HepG2 (cell line): ENCODE data around the gene PAQR7. TPM values are rescaled to one million over a fixed set of nuclear protein-coding genes. Genes with fewer than 3 reads are reported as not detected.

Source experiments
- ATAC-seq: fragments of 200-7000 bp; cut with Tn5 transposase; 3 replicates; pipeline ENCODE4 v1.9.1; 2020; ENCODE audit warnings: mild to moderate bottlenecking, moderate library complexity
- BruUV-seq: library from RNA; stranded (reverse); fragments of 400-500 nt; replicated peaks from 2 replicates; lab custom pipeline; 2021; lab: Mats Ljungman, UMichigan
- CTCF ChIA-PET: fragments of 300-600 bp; formaldehyde crosslinking; extraction: SDS; loops from one replicate; lab custom pipeline; 2021; ENCODE audit warnings: low total read pairs, inconsistent platforms, low intra/inter-chr PET ratio; lab: Yijun Ruan, JAX
- POLR2A ChIA-PET: fragments of 350-600 bp; sonication (Branson Sonifier 250); formaldehyde crosslinking; loops from one replicate; lab custom pipeline; 2020; ENCODE audit warnings: antibody characterized with exemption, inconsistent platforms; lab: Yijun Ruan, JAX
- DNase-seq: peaks from one replicate; pipeline ENCODE4 v3.0.0-alpha.2; 2015; ENCODE audit warnings: low spot score
- FAIRE-seq: peaks from 3 replicates; lab custom pipeline; 2011; peaks lifted over from hg19 to GRCh38; lab: Jason Lieb, UNC
- H2AFZ ChIP-seq: one replicate; pipeline ENCODE4 v1.6.1; 2011; ENCODE audit warnings: low read length, inconsistent platforms
- H3K27ac ChIP-seq: fragments of 300-600 bp; 3 replicates; pipeline ENCODE4 v1.8.0; 2011; ENCODE audit warnings: mixed run types, mild to moderate bottlenecking, mixed read lengths, low read length, inconsistent platforms; ENCODE audit not compliant: insufficient read depth; ENCODE audit errors: extremely low read length
- H3K27me3 ChIP-seq, 2 experiments: fragments of 200-600 bp in 1 of 2; 2 replicates in 1 of 2; 3 replicates in 1 of 2; pipeline versions ENCODE4 v1.6.0 to v1.8.0; 2011; ENCODE audit warnings: low read length in 2 of 2, mild to moderate bottlenecking in 2 of 2, moderate library complexity in 2 of 2, inconsistent platforms in 1 of 2; ENCODE audit not compliant: insufficient read depth in 2 of 2, control insufficient read depth in 1 of 2
- H3K36me3 ChIP-seq, 2 experiments: fragments of 200-600 bp in 1 of 2; replicated peaks in 1 of 2; 2 replicates in 1 of 2; 3 replicates in 1 of 2; pipeline versions ENCODE4 v1.5.1 to v1.8.0; 2011; ENCODE audit warnings: low read length in 2 of 2, inconsistent platforms in 1 of 2; ENCODE audit not compliant: insufficient read depth in 2 of 2, control insufficient read depth in 1 of 2
- H3K4me1 ChIP-seq: 2 replicates; pipeline ENCODE4 v1.5.1; 2012; ENCODE audit warnings: low read length, inconsistent platforms; ENCODE audit not compliant: insufficient read depth
- H3K4me2 ChIP-seq: 2 replicates; pipeline ENCODE4 v1.6.0; 2011; ENCODE audit warnings: low read depth, low read length, inconsistent platforms
- H3K4me3 ChIP-seq, 3 experiments: fragments of 200-600 bp in 1 of 3; sonication (generic), shearing (Covaris generic) in 1 of 3; replicated peaks in 1 of 3; 2 replicates each; pipeline ENCODE4 v1.5.1; 2011 to 2016; ENCODE audit warnings: low read length in 3 of 3, inconsistent platforms in 2 of 3, low read depth in 2 of 3, mild to moderate bottlenecking in 2 of 3, control low read depth in 1 of 3, mixed read lengths in 1 of 3; ENCODE audit not compliant: insufficient read depth in 1 of 3
- H3K79me2 ChIP-seq: one replicate; pipeline ENCODE4 v1.6.1; 2011; ENCODE audit warnings: low read length, inconsistent platforms; ENCODE audit not compliant: insufficient read depth
- H3K9ac ChIP-seq: 2 replicates; pipeline ENCODE4 v1.6.0; 2011; ENCODE audit warnings: mild to moderate bottlenecking, low read depth, low read length, inconsistent platforms; ENCODE audit not compliant: insufficient read depth
- H3K9me3 ChIP-seq: 2 replicates; pipeline ENCODE4 v1.5.1; 2012; ENCODE audit warnings: mild to moderate bottlenecking, low read length
- H4K20me1 ChIP-seq: 2 replicates; pipeline ENCODE4 v1.6.0; 2011; ENCODE audit warnings: inconsistent platforms, mild to moderate bottlenecking, low read length, moderate library complexity; ENCODE audit not compliant: insufficient read depth
- ELK4 ChIP-seq: sonication (generic); formaldehyde crosslinking; IDR thresholded peaks from 2 replicates; pipeline ENCODE4 v1.9.0; 2021; ENCODE audit warnings: missing genetic modification reagents, borderline replicate concordance
- HOMEZ ChIP-seq: IDR thresholded peaks from 2 replicates; pipeline ENCODE4 v1.6.1; 2016; ENCODE audit warnings: low read depth
- KDM3A ChIP-seq: IDR thresholded peaks from 2 replicates; pipeline ENCODE4 v1.6.1; 2018; ENCODE audit warnings: low read depth, missing compliant biosample characterization
- ZNF382 ChIP-seq: sonication (generic); formaldehyde crosslinking; IDR thresholded peaks from 2 replicates; pipeline ENCODE4 v1.5.0; 2020; ENCODE audit warnings: missing genetic modification reagents, mild to moderate bottlenecking, borderline replicate concordance
- ZNF569 ChIP-seq: sonication (generic); formaldehyde crosslinking; IDR thresholded peaks from 2 replicates; pipeline ENCODE4 v1.5.0; 2020; ENCODE audit warnings: mild to moderate bottlenecking, missing genetic modification reagents, moderate library complexity, borderline replicate concordance
- ZNF710 ChIP-seq: sonication (generic); formaldehyde crosslinking; IDR thresholded peaks from 2 replicates; pipeline ENCODE4 v1.5.0; 2020; ENCODE audit warnings: mild to moderate bottlenecking, missing genetic modification reagents, borderline replicate concordance
- ZNF770 ChIP-seq: sonication (generic); formaldehyde crosslinking; IDR thresholded peaks from 2 replicates; pipeline ENCODE4 v1.5.0; 2020; ENCODE audit warnings: mild to moderate bottlenecking, missing genetic modification reagents
- WGBS: methylation state at CpG from one replicate; pipeline ENCODE4 v1.1.6; 2017; ENCODE audit warnings: low lambda C conversion rate; 5-methylcytosine and 5-hydroxymethylcytosine counted together
- in situ Hi-C: cut with HindIII; loops from 2 replicates; pipeline ENCODE4 v1.10.0; 2017; ENCODE audit warnings: low pct_unique_long_range_greater_than_20kb; ENCODE audit not compliant: extremely low pct_ligation_motif_present
- intact Hi-C: fragments of 100-400 bp; cut with micrococcal nuclease; formaldehyde crosslinking; loops from one replicate; pipeline ENCODE4 v1.10.0; 2022; ENCODE audit not compliant: unreplicated experiment
- polyA plus RNA-seq, 8 experiments: library from polyadenylated mRNA; depleted of rRNA in 3 of 8; stranded (reverse) in 7 of 8; unstranded in 1 of 8; fragments of >200 nt; fragmentation: Illumina TruSeq in 4 of 8; extraction: Trizol in 4 of 8; gene quantifications; 2 replicates each; pipeline versions ENCODE4 v1.2.1 to v1.2.3, GENCODE V29; 2011 to 2016; ENCODE audit warnings: low read depth in 4 of 8, missing spikeins in 1 of 8, mixed read lengths in 1 of 8; ENCODE audit not compliant: insufficient read depth in 1 of 8
- total RNA-seq, 5 experiments: library from RNA; depleted of rRNA; stranded (reverse); fragments of >200 nt; fragmentation: Illumina TruSeq; extraction: Trizol; gene quantifications; 2 replicates each; pipeline ENCODE4 v1.2.3, GENCODE V29; 2016; ENCODE audit warnings: low read depth in 1 of 5

The PAQR7 gene
- total and polyA plus RNA-seq, 2 of the 13 experiments (the other 11 are each of a cell fraction or from before 2014, with no cell fraction given): 13.2 to 16.6 TPM

- in situ Hi-C loops: no loop called here
- no peak for FAIRE-seq
Observed at GRCh38 chr1:25831569-25832196, 43.8 kb downstream of the PAQR7 start.

More at GRCh38 chr1:25831569-25832196, 43.8 kb downstream of the PAQR7 start:
- WGBS: 75% methylated on average over 5 of the region's 5 CpGs
- BruUV-seq: no TSS peak
- intact Hi-C loops: no loop called here
- H3K36me3 ChIP-seq: peaks cover 33 to 82% of the 10 kb centered on the region in 2 experiments
- ATAC-seq (no peak), DNase-seq (no peak)
- POLR2A ChIA-PET: interaction anchor here (1.1 kb wide), 1 partner anchor 166 kb away, joined by 3 read pairs; the partner anchor contains the start of gene PAFAH2
- H3K27ac ChIP-seq: no peak overlapping the region
- no peak overlapping the region for H3K4me2 ChIP-seq
- H3K9ac ChIP-seq: no peak overlapping the region
- TF ChIP-seq ZNF382 (CRISPR knock-in tag) (no peak), HOMEZ (no peak), ELK4 (CRISPR knock-in tag) (no peak), ZNF770 (CRISPR knock-in tag) (no peak), ZNF569 (CRISPR knock-in tag) (no peak), KDM3A (CRISPR knock-in tag) (no peak), ZNF710 (CRISPR knock-in tag) (no peak)
- TF ChIP-seq, all 625 proteins: peak for 0
- Histone ChIP-seq H3K27me3 (no peaks in the 10 kb centered on the region), H2AFZ (no peak overlapping the region), H4K20me1 (no peaks in the 10 kb centered on the region), H3K4me3 (no peak overlapping the region), H3K79me2 (no peaks in the 10 kb centered on the region), H3K4me1 (no peaks in the 10 kb centered on the region), H3K9me3 (no peaks in the 10 kb centered on the region)
- CTCF ChIA-PET: no interaction called here
